ENCODE data around the gene LAMC1.
"Not testable (repeated sequence)": the region's sequence is repeated elsewhere in the genome, so short reads cannot be mapped to it uniquely, and the experiment has no call there.

Gene LAMC1

DNA sequence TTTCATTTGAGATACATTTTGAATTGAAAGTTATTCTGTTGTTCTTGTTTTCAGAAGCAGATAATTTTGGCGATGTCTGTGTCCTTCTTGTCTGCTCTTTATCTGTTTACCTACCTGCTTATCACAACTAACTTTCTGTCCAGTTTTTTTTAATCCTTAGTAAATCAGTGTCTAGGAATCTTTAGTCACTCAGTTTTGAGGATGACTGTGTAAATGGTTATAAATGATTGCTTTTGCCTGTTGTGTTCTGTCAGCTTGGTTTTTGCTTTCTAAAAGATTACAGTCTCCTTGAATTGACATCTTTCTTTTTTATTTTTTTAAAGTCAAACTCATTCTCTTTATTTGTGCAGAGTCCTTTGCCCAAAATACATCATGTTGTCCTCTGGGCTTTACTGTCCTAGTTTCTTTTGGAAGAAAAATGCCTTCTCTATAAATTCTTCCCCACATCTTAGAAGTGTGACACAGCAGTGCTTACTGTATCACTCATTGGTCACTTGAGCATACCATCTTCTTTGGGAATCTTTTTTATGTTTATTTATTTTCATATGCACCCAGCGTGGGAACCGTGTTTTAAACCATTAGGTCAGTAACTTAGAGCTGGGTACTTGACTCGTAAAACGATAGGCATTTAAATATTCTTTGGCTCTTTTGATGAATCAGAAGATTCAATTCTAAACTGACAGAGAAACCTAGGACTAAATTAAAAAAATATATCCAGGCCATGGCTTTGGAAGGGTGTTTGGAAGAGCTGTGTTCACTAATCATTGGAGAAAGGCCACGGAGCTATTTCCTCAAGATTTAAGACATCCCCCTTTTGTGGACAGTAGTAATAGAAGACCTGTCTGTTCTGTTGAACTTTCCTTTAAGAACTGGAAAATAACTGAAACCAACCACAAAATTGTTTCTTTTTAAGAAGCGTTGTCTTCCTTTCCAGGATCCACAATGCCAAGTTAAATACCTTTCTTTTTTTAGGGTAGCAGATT, 20.9 kb downstream of the LAMC1 start:
- no peak for DNase-seq (ENCODE audit: low spot score)

DNA sequence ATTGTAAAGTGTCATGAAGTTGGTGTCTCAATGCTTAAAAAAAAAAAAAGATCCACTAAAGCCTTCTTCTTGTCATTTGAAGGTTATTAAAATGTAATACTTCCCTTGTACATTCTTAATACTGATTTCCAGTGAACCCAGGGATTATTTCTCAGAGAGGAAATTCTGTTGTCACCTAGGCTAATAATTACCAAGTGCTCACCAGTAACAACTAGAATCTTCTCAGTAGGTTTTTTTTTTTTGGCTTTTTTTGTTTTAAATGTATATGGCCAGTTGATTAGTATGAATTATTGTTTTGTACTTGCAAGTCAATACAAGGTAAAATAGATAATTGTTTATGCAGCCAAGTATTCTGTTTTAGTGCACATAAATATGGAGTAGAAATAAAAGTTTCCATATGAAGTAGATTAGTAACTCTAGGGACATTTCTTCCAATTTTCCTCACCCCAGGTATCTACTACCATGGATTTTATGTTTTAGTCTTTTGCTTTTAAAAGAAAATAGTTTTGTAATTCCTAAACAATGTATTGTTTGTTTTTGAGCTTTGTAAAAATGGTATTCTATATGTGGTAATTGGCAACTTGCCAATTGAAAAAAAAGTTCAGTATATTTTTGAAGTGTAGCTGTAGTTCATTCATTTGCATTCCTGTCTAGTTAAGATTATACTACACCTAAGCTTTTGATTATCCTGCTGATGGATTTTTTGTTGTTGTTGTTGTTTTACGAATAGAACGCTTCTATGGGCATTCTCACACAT, 21.9 kb downstream of the LAMC1 start:
- DNase-seq (ENCODE audit: low spot score), result no peak

DNA sequence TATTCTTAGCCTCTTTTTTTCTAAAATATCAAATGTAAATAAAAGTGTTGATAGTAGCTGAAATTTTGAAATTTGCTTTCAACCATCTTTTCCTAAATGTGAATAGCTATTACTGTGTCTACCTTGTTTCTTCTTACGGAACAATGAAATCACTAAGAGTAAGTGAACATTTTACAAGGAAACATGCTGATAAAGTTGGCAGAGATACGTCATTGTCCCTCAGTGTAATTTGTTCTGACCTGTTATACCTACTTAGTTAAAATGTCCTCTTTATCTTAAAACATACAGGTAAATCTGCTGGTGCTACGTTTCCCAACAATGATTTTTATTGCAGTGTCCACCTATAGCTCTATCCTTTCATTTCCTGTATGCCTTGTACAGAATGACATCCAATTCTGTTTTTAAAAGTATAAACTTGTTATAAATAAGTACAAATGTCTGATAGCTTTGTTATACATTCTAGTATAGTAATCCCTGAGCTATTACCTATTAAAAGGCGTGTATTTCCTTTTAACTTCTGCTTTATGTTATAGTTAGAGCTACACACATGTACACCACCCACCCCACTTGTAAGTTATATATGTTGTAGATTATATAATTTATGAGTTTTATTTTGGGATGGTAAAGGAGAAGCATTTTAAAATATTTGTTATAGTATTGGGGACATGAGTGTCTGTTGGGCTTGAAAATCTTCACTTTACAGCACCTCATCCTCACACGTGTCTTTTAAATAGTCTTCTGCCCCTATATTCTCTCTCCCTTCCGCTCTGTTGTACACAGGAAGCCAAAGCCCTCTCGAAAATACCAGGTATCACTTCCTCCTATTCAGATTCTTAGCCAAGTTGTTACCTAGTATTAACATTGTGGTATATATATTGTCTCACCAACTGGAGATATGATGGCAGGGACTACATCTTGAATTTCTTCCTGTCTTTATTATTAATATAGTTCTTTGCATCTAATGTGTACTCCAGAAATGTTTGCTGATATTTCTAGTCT, 25.2 kb downstream of the LAMC1 start:
- DNase-seq (ENCODE audit: low spot score), result no peak

DNA sequence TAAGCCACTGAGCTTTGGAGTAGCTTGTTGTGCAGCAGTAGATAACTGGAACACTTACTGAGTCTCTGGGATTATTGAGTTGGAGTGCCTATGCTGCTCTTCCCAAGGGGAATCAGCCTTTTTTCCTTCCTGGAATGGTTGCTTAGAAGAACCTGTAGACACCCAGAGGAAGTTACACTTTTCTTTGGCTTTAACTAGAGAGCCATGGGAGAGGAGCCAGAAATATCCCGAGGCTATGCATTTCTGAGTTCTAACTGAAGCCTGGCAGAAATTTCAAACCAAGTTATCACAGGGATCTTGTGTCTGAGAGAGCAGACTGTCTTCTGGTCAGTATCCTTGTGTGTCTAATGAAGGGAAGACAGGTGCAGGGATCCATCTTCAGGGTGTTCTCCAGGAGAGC, 28.3 kb downstream of the LAMC1 start:
- DNase-seq (ENCODE audit: low spot score), result peak; percentile 61

DNA sequence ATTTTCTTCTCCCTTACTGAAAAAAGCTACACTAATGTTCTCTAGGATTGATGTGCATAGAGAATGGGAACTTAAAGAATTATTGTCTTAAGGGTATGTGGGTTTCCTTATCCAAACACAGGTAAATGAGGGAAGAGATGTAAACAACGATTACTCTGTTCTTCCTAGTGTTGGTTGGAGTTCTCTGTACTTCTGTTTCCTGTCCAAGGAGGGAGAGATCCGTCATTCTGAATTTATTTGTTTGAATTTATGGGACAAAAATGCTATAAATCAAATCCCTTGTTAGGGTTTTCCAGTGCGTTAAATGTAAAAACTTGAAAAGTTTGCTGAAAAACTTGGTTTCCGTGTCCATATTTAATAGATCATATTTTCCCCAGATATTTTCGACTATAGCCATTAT, 29.6 kb downstream of the LAMC1 start:
- DNase-seq (ENCODE audit: low spot score), result no peak

DNA sequence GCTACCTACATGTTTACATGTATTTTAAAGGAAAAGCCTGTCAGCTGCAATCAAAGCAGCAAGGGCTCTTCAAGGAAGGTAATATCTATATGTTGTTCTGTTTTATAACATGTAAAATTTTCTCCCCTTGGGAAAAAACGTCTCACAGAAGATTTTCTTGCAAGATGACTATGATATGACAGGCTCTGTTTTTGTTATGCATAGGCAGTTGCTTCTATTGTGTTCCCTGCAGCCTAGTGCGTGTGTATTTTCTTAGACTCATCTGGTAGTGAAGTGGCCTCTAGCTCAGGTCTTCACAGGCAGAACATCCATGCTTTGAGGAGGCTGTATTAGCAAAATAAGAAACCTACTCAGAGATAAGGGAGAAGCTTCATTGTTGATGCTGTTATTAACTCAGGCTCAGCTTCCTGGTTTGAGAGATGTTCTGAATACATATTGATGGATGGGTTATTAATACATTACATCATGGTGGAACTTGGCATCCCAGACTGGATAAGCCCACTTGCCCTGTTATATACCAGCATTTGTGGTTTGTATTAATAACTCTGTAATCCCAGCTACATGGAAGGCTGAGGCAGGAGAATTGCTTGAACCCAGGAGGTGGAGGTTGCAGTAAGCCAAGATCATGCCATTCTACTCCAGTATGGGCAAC, 35.8 kb downstream of the LAMC1 start:
- no peak for DNase-seq (ENCODE audit: low spot score)

DNA sequence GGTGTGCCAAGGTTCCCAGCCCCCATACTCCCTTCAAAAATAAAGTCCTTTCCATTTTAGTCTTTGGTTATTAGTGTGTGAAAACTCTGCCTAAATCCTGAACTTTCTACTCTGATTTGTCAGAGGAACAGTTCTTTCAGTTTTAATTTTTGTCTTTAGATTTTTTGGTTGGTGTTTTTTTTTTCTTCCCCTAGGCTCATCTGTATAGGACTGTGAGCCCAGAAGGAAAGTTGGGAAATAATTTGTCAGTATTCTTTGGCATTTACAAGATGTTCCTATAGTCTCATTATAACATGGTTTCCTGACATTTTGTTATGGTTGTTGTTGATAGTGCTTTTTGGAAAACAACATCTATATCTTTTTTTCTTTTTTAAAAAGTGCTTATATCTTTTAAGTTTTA, 38.0 kb downstream of the LAMC1 start:
- DNase-seq (ENCODE audit: low spot score), result no peak

DNA sequence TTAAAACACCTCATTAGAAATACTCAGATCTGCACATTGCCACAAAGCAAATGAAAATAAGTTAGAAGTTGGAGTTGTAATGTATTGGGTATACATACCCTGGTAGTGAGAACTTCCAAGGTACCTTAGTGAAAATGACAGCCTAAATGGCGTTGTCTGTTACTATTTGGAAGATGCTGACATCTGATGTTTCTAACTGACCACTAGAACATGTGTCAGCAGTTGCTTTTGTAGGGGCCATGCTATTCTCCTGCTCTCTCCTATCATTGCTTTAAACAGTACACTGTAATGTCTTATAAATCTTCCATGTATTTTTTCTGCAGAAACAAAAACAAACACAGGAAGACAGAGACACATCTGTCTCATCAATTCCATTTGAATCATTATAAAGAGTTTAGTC, 40.1 kb downstream of the LAMC1 start:
- DNase-seq (ENCODE audit: low spot score), result no peak

DNA sequence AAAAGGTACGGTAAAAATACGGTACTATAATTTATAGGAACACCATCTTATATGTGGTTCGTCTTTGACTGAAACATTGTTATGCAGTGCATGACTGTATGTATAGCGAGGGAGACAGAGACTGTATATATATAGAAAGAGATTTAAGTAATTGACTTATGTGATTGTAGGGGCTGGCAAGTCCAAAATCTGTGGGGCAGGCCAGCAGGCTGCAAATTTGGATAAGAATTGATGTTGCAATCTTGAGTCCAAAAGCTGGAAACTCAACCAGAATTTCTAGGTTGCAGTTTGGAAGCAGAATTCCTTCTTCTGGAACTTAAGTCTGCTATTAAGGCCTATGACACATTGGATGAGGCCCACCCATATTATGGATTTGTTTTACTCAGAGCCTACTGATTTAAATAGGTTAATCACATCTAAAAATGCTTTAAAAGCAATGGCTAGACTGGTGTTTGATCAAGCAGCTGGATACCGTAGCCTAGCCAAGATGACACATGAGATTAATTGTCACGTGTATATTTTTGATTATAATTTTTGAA, 42.0 kb downstream of the LAMC1 start:
- DNase-seq (ENCODE audit: low spot score), result no peak

DNA sequence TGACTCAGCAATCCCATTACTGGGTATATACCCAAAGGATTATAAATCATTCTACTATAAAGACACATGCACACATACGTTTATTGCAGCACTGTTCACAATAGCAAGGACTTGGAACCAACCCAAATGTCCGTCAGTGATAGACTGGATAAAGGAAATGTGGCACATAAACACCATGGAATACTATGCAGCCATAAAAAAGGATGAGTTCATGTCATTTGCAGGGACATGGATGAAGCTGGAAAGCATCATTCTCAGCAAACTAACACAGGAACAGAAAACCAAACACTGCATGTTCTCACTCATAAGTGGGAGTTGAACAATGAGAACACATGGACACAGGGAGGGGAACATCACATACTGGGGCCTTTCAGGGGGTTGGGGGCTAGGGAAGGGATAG, 43.2 kb downstream of the LAMC1 start:
- DNase-seq (ENCODE audit: low spot score), result not testable (repeated sequence)

DNA sequence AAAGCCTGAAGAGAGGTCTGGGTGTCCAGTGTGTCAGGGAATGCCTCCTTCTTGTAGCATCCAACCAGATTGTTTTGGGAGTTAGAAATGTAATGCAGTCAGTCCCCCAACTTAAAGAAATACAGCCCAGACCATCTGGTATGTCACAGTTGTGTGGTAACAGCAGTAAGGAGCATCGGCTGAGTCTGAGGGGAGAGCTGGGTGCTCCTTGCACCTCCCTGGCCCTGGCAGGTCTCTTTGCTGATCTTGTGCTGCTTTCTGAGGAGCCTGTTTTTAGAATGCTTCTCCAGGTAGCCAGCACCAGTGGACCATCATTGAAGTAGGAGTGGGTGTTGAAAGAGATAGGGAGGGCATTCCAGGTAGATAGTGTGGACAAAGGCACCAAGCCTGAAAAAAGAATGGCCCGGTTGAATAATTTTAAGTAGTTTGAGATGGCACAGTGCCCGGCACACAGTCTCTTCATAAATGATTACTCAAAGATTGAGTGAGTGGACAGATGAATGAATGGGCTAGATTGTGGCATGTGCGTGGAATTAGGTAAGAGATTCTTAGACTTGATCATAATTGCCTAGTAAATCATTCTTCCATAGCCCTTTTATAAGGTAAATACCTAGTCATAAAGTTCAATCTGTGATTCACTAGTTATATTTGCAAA, 46.5 kb downstream of the LAMC1 start:
- no peak for DNase-seq (ENCODE audit: low spot score)

DNA sequence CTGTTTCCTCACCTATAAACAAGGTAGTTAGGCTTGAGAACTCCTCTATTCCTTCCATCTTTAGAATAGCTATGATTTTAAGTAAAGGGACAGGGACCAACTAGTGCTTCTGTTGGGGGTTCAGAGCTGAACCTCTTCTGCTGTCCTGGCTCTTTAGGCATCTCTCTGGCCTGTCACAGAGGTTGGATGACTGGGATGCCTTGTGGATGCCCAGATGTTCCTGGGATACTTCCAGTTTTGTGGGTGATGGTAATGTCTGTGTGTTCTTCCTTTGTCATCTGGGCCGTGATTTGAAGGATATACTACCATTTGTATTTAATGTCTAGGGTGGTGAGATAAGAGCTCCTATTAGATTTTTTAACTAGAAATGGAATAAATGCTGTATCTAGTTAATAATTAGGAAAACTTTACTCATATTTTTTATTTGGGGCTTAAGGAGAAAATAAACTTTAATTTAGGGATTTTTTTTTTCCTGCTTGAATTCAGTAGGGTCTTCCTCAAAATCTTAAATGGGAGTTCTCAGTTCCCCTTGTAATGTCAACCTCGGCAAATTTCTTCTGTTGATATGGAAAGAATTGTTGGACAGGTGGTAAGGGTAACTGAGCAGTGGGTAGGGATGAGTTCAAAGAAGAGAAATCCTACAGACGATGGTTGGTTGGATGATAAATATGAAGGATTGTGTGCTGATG, 47.2 kb downstream of the LAMC1 start:
- no peak for DNase-seq (ENCODE audit: low spot score)

DNA sequence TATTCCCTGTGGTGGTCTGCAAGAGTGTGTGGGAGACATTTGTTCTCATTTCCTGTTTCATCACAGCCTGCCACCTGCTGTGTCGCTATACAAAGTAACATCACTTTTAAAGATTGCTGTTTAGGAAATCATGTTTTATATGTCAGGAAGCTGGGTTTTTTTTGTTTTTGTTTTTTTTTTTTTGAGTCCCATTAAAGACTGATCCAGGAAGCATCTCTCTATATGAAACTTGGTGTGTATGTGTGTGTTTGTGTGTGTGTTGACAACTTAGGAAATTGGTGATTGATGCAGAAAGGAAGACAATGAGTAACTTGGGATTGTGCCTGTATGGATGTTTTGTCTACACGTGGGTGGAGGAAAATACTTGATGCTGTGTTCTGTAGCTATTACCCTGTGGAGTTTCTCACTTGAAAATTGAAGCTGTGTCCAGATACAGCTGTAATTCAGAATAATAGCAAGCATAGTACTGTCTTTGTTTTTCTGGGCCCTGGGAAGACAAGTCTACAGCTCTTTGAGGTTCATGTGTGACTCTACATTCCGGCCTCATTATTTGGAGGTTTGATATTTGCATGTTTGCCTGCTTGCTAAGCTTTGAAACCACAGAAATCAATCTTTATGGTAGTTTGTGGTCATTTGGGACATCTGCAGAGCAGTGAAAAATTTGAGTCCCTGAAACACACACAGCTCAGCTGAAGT, 47.9 kb downstream of the LAMC1 start:
- no peak for DNase-seq (ENCODE audit: low spot score)

DNA sequence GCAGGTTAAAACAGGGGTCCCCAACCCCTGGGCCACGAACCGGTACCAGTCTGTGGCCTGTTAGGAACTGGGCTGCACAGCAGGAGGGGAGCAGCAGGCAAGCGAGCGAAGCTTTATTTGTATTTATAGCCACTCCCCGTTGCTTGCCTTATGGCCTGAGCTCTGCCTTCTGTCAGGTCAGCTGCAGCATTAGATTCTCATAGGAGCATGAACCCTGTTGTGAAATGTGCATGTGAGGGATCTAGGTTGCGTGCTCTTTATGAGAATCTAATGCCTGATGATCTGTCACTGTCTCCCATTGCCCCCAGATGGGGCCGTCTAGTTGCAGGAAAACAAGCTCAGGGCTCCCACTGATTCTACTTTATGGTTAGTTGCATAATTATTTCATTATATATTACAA, 49.4 kb downstream of the LAMC1 start:
- DNase-seq (ENCODE audit: low spot score), result not testable (repeated sequence)

DNA sequence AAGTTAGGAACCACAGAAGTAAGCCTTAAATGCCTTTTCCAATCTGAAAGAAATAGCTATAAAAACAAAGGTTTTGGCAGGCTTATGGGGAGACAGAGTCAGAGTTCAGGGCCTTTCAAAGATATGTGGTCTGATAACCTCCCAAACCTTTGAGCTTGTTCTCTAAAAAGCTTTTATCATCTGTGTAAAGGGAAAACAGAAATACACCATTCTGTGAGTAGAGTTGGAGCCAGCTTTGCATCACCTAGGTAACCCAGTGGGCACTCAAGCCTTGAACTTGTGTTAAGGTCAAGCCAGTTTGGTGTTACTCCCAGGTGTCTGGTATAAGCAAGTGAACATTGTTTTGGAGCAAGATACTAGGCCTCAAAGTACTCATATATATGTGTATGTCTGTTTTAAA, 50.1 kb downstream of the LAMC1 start:
- DNase-seq (ENCODE audit: low spot score), result no peak

DNA sequence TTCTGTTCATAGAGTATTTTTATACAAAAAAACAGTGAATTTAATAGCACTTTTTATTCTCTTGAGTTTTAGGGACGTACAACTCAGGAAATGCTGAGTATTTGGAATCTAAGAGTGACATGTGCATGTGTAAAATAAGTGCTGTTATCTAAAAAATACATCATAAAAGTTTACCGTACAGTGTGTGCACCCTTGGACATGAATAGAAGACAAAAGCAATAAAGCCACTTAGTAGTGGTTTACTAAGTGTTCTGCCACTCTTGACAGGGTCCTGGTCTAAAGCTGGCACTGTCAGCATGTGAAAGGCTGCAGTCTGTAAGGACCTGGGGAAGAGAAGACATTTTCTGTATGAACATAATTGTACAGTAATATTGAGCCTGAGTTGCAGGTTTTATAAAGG, 51.0 kb downstream of the LAMC1 start:
- DNase-seq (ENCODE audit: low spot score), result no peak

DNA sequence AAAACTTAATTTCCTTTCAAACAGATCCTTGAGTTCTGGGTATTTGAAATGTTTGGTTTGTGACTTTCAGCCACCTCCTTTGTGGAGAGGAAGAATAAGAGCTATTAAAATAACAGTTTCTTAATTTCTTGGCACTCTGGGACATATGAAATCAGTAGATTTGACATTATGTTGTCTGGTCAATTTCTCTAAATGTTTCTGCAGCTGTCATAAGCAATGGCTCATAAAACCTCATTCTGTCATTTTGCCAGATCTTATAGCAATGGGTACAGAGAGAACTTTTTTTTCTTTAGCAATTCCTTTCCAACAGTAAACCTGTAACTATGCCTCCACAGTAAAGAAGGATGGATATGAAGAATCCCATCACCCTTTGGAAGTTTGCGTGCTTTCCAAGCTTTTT, 52.6 kb downstream of the LAMC1 start:
- no peak for DNase-seq (ENCODE audit: low spot score)

DNA sequence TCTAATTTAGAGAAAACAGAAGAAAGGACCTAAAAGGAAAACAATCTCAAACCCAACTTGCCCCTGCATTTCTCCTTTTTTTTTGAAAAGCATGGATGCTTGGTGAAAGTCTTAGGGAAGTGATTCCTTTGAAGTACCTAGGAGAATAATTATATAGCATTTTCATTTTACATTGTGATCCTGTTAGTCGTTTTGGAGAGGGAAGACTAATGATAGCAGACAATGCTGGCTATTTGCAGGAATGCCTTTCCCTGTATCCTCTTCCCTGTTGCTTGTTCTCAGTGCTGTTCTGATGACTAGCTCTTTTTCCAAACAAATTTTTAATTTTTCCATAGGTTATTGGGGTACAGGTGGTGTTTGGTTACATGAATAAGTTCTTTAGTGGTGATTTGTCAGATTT, 53.9 kb downstream of the LAMC1 start:
- no peak for DNase-seq (ENCODE audit: low spot score)

Measured in SK-N-DZ (cell line).